Measurements from ENCODE around the gene KCNIP1. TPM values are rescaled to one million over a fixed set of nuclear protein-coding genes. Genes with fewer than 3 reads are reported as not detected.
A peak's percentile ranks its signal among the peaks of the same experiment; 100 is the strongest.

The KCNIP1 gene
- total RNA-seq, 8 experiments from 2014 or later, result 0.80 to 35.0 (median 14.5) TPM; not detected in 2

DNA sequence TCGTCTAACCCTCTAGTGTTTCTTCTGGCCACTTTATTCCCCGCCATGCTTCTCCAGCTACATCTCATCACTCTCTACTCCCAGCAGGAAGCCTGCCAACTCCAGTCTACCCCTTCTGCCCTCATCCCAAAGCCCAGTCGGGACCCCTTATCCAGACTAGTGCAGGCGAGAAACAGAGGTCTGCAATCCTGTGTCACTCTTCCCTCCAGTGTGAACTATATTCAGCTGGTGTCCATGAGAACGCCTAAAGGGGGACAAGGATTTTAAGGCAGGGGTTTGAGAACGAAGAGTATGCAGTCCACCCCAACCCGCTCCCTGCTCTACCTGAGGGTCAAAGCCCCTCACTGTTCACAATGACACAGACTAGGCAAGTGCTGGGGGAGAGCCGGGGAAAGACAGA lies 238.0 kb downstream of the KCNIP1 start:
- 29 to 100% (median 76%) methylated on average over 1 to 6 of the region's 8 CpGs; no CpG with 5 or more reads in 1 of the 10 experiments for WGBS, 10 experiments
- in situ Hi-C loops (cut with MboI; ENCODE audit: low pct_unique_long_range_greater_than_20kb in 2 of 9, low sequenced_read_pairs in 9 of 9, unreplicated experiment in 9 of 9), result loop anchor here in 5 of 9 experiments (25.0 kb wide), 1 partner anchor 596 kb away; no protein-coding TSS in a partner anchor
- ATAC-seq (replicated peaks in 6 of 8), result no peak
- Histone ChIP-seq H3K27ac (no peak overlapping the region), H3K4me3 (no peak overlapping the region), H3K4me1 (replicated peaks in 1 of 2) (peaks cover 10 to 13% of the 10 kb centered on the region in 2 donors)

DNA sequence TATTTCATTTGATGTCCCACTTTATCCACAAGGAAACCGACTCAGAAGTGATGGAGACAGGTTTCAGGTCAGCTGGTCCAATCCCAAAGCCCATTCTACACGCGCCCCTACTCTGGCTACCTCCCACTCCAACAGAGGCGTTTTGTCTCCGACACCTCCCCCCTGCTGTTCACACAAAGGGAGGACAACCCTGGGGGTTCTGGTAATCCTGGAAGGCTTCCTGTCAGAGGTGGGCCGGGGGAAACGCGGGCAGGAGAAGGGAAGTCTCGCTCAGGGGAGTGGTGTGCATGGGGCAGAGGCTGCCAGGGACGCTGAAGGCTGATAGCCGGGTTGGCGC lies 240.0 kb downstream of the KCNIP1 start:
- H3K4me1 ChIP-seq (replicated peaks in 1 of 2), result peaks cover 12 to 22% of the 10 kb centered on the region in 2 donors
- no peak overlapping the region for H3K4me3 ChIP-seq
- no peak for ATAC-seq (replicated peaks in 6 of 8)
- in situ Hi-C loops (cut with MboI; ENCODE audit: low pct_unique_long_range_greater_than_20kb in 2 of 9, low sequenced_read_pairs in 9 of 9, unreplicated experiment in 9 of 9), result loop anchor here in 5 of 9 experiments (25.0 kb wide), 1 partner anchor 593 kb away; no protein-coding TSS in a partner anchor
- WGBS, 10 experiments, result 0 to 90% (median 55%) methylated on average over 1 to 2 of the region's 12 CpGs; no CpG with 5 or more reads in 6 of the 10 experiments
- H3K27ac ChIP-seq, result no peak overlapping the region

DNA sequence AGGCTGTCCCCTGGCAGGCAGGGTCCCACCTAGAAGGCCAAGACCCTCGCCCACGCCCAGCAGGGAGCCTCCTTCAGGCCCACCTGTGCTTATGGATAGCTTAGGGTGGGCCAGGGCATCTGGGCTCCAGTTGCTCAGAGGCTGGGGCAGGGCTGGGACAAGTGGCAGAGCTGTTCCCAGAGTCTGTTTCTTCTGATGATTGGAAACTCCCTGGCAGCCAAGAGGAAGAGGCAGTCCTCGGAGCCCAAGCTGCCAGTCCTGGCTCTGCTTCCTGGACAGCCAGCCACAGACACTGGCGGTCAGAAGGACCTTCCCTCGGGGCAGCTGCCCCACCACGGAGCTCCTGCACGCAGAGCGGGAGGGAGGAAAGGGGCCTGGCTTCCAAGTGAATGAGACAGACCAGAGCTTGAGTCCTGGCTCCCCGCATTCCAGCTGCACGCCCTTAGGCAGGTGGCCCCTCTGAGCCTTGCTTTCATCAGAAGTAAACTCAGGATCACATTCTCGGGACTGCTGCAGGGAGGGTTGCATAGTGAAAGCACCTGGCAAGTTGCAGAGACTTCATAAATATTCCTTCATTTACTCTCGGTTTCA lies 241.8 kb downstream of the KCNIP1 start:
- ATAC-seq (replicated peaks in 6 of 8), result peak in 4 of 8 experiments; percentile 46 to 74 (median 63)
- in situ Hi-C loops (cut with MboI; ENCODE audit: low pct_unique_long_range_greater_than_20kb in 2 of 9, low sequenced_read_pairs in 9 of 9, unreplicated experiment in 9 of 9), result loop anchor here in 5 of 9 experiments (25.0 kb wide), 1 partner anchor 592 kb away; no protein-coding TSS in a partner anchor
- 0 to 50% (median 0%) methylated on average over 1 to 6 of the region's 12 CpGs; no CpG with 5 or more reads in 5 of the 10 experiments for WGBS, 10 experiments
- Histone ChIP-seq H3K4me1 (replicated peaks in 1 of 2) (peaks cover 20 to 29% of the 10 kb centered on the region in 2 donors), H3K4me3 (no peak overlapping the region), H3K27ac (no peak overlapping the region)

DNA sequence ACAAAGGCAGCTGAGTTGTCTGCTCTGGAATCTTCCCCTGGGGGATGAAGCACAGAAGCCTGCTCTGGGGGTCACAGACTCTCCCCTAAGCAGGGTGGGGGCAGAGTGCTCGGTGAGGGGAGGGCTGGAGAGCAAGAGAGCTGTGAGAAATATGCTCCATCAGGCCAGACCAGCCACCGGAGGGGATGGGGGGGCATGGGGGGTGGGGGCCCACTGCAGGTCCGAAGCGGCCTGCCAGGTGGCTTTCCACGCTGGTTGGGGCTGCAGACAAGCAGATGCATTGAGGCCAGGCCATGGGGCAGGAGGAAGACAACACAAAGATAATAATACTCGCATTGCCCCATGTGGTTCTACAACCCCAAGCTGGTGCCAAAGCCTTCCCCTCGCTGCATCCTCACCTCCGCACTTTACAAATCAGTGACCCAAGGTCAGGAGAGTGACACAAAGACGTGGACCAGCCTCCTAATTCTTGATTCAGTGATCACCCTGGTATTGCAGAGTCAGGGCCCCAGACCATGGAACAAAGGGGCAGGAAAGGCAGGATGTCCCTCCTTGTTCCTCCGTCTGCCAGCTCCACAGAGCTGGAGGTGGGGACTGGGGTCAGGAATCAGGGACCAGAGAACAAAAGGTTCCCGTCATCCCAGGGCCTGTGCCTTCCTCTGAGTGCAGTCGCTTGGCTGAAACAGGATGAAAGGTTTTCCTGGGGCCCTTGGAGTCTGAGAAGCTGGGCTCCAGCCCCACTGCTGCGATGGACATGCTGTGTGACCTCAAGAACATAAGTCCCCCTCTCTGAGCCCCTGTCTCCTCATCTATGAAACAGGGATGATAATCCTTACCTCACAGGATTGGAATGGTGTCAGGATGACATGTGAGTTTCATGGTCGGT lies 242.5 kb downstream of the KCNIP1 start:
- H3K27ac ChIP-seq, result no peak overlapping the region
- no peak overlapping the region for H3K4me3 ChIP-seq
- H3K4me1 ChIP-seq (replicated peaks in 1 of 2), result peaks cover 20 to 29% of the 10 kb centered on the region in 2 donors
- in situ Hi-C loops (cut with MboI; ENCODE audit: low pct_unique_long_range_greater_than_20kb in 2 of 9, low sequenced_read_pairs in 9 of 9, unreplicated experiment in 9 of 9), result loop anchor here in 5 of 9 experiments (25.0 kb wide), 1 partner anchor 591 kb away; no protein-coding TSS in a partner anchor
- 40 to 100% (median 70%) methylated on average over 1 to 3 of the region's 14 CpGs; no CpG with 5 or more reads in 3 of the 10 experiments for WGBS, 10 experiments
- ATAC-seq (replicated peaks in 6 of 8), result peak in 3 of 8 experiments; percentile 21 to 49 (median 36)

DNA sequence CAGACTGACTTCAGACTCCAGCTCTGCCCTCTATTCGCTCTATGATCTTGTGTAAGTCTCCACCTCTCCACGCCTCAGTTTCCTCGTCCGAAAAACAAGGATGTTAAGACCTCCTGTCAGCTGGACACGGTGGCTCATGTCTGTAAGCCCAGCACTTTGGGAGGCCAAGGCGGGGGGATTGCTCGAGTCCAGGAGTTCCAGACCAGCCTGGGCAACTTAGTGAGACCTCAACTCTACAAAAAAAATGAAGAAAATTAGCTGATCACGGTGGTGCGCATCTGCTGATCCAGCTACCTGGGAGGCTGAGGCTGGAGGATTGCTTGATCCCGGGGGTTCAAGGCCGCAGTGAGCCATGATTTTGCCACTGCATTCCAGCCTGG lies 243.1 kb downstream of the KCNIP1 start:
- Histone ChIP-seq H3K4me3 (no peak overlapping the region), H3K27ac (no peak overlapping the region), H3K4me1 (replicated peaks in 1 of 2) (peaks cover 20 to 29% of the 10 kb centered on the region in 2 donors)
- no peak for ATAC-seq (replicated peaks in 6 of 8)
- in situ Hi-C loops (cut with MboI; ENCODE audit: low pct_unique_long_range_greater_than_20kb in 2 of 9, low sequenced_read_pairs in 9 of 9, unreplicated experiment in 9 of 9), result loop anchor here in 5 of 9 experiments (25.0 kb wide), 1 partner anchor 590 kb away; no protein-coding TSS in a partner anchor
- 39 to 100% (median 69%) methylated on average over 2 to 6 of the region's 11 CpGs; no CpG with 5 or more reads in 2 of the 10 experiments for WGBS, 10 experiments

DNA sequence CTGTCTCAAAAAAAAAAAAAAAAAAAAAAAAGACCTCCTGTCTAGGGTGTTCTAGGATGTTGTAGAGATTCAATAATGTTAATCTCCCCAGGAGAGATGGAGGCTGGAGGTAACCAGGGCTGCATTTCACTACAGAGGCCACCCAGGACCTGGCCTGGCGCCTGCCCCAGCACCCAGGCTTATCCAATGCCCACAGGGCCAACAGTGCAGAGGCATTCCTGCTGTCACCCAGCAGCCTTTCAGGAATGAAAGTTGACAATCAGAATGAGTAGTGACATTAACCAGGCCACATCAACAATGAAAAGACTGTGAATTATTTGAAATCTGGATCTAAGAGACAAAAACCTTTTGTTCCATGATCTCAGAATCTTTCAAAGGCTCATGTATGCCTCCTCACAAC lies 243.5 kb downstream of the KCNIP1 start:
- peak in 1 of 8 experiments; percentile 20 for ATAC-seq (replicated peaks in 6 of 8)
- in situ Hi-C loops (cut with MboI; ENCODE audit: low pct_unique_long_range_greater_than_20kb in 2 of 9, low sequenced_read_pairs in 9 of 9, unreplicated experiment in 9 of 9), result loop anchor here in 5 of 9 experiments (25.0 kb wide), 1 partner anchor 590 kb away; no protein-coding TSS in a partner anchor
- H3K4me3 ChIP-seq, result no peak overlapping the region
- 83 to 100% methylated on average over 1 of the region's 1 CpG; no CpG with 5 or more reads in 8 of the 10 experiments for WGBS, 10 experiments
- peaks cover 20 to 29% of the 10 kb centered on the region in 2 donors for H3K4me1 ChIP-seq (replicated peaks in 1 of 2)
- no peak overlapping the region for H3K27ac ChIP-seq

DNA sequence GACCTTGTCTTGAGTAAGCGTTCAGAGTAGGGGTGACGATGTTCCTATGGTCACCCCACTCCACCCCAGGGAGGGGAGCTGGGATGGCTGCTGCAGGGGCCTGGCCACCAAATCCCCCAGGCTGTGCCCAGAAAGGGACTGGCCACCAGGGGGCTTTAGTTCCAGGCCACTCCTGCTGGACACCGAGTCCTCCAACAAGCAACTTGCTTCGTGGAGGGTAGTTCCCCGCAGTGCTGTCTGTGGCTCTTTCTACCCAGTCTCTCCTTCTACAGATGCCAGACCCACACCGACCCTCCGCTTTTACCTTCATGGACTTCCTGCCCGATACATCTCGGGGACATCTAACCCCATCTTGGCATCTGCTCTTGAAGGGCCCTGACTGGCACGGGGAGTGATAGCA lies 244.0 kb downstream of the KCNIP1 start:
- 83 to 100% (median 92%) methylated on average over 1 to 5 of the region's 10 CpGs; no CpG with 5 or more reads in 5 of the 10 experiments for WGBS, 10 experiments
- H3K4me3 ChIP-seq, result no peak overlapping the region
- peaks cover 20 to 29% of the 10 kb centered on the region in 2 donors for H3K4me1 ChIP-seq (replicated peaks in 1 of 2)
- H3K27ac ChIP-seq, result no peak overlapping the region
- ATAC-seq (replicated peaks in 6 of 8), result no peak
- in situ Hi-C loops (cut with MboI; ENCODE audit: low pct_unique_long_range_greater_than_20kb in 2 of 9, low sequenced_read_pairs in 9 of 9, unreplicated experiment in 9 of 9), result loop anchor here in 5 of 9 experiments (25.0 kb wide), 1 partner anchor 589 kb away; no protein-coding TSS in a partner anchor

DNA sequence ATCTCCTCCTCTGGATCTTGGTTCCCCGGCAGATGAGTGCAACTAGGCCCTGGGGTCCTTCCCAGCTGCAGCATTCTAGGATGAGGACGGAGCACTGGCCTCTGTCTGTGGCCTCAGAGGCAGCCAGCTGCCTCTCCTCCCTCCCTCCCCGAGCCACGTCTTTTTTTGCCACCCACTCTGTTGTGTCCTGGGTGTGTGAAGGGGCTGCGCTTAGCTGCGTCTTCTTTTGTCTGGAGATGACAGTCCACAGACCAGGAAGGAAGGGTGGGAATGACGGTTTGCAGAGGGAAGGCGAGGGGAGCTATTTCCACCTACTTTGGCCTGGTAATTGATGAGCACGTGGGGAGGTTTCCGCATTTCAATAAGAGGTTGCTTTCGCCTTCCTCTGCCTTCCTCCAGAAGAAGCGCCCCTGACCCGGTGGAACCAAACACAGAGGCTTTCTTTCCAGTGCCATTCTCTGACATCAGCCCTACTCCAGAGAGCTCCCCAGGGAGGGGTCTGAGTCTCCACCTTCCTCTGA lies 245.2 kb downstream of the KCNIP1 start:
- peak in 4 of 8 experiments; percentile 65 to 75 (median 74) for ATAC-seq (replicated peaks in 6 of 8)
- no peak overlapping the region for H3K27ac ChIP-seq
- H3K4me1 ChIP-seq (replicated peaks in 1 of 2), result peaks cover 20 to 29% of the 10 kb centered on the region in 2 donors
- in situ Hi-C loops (cut with MboI; ENCODE audit: low pct_unique_long_range_greater_than_20kb in 2 of 9, low sequenced_read_pairs in 9 of 9, unreplicated experiment in 9 of 9), result loop anchor here in 5 of 9 experiments (25.0 kb wide), 1 partner anchor 588 kb away; no protein-coding TSS in a partner anchor
- 37 to 100% (median 54%) methylated on average over 1 to 6 of the region's 13 CpGs; no CpG with 5 or more reads in 4 of the 10 experiments for WGBS, 10 experiments
- H3K4me3 ChIP-seq, result no peak overlapping the region

DNA sequence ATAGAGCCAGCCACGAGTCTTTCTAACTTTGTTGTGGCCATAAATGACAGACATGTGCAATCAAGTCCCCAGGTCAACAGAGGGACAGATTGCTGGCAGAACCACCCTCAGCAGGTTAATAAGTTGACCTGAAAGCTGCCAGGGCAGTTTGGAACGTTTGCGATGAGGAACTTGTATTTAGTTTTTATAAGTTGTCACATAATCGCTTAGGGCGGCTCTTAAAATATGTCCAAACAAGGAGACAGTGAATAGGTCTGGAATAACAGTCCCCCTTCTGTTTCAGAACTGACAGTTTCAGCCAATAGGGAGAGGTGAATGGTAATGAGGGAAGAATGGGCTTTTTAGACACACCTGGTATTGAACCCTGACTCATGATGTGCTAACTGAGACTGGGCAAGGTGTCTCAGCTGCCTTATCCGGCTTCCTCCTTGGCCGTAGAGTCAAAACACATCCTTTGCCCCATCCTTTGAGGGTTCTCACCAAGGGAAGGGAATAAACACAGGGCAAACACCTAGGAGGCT lies 246.2 kb downstream of the KCNIP1 start:
- no peak overlapping the region for H3K4me3 ChIP-seq
- in situ Hi-C loops (cut with MboI; ENCODE audit: low pct_unique_long_range_greater_than_20kb in 2 of 9, low sequenced_read_pairs in 9 of 9, unreplicated experiment in 9 of 9), result loop anchor here in 5 of 9 experiments (25.0 kb wide), 1 partner anchor 587 kb away; no protein-coding TSS in a partner anchor
- WGBS, 10 experiments, result 0 to 90% (median 78%) methylated on average over 3 to 7 of the region's 7 CpGs; no CpG with 5 or more reads in 3 of the 10 experiments

DNA sequence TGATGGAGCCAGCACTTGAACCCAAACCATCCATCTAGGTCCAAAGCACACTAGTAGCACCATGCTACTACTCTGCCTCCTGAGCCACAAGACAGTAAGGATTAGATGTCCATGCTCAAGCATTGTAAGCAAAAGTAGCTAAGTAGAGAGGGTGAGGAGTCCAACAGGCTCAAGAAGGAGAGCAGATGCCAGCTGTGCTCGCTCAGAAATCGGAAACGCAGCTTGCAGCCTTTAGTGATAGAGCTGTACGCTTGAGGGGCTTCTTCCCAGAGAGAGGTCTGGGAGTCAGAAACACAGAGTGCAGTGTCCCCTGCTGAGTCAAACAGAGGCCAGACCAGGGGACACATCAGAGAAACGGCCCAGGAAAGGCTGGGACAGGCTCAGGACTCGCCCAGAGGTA lies 247.0 kb downstream of the KCNIP1 start:
- Histone ChIP-seq H3K4me3 (no peak overlapping the region), H3K27ac (no peak overlapping the region), H3K4me1 (replicated peaks in 1 of 2) (peaks cover 17 to 26% of the 10 kb centered on the region in 2 donors)
- 20 to 93% (median 53%) methylated on average over 2 to 5 of the region's 6 CpGs; no CpG with 5 or more reads in 4 of the 10 experiments for WGBS, 10 experiments
- no peak for ATAC-seq (replicated peaks in 6 of 8)
- in situ Hi-C loops (cut with MboI; ENCODE audit: low pct_unique_long_range_greater_than_20kb in 2 of 9, low sequenced_read_pairs in 9 of 9, unreplicated experiment in 9 of 9), result no loop called here

More for the DNA sequence above, 246.2 kb downstream of the KCNIP1 start:
- Histone ChIP-seq H3K27ac (no peak overlapping the region), H3K4me1 (replicated peaks in 1 of 2) (peaks cover 20 to 29% of the 10 kb centered on the region in 2 donors)
- no peak for ATAC-seq (replicated peaks in 6 of 8)

DNA sequence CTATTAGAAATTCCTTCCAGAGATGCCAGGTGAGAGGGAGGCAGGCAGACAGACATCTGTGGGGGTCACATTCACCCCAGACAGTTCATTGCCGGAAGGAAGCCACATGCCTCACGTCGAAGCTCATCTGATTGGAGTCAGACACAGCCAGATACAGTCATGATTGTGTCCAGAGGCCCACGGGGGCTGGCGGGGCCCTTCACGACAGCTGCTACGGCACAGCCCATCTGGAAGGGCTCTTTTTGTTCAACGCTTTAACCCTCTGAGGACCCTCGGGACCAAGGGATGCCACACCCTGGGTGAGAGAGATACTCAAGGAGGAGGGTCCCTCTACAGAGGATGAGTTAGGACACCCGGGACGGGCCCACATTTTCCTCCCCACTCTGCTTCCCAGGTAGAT lies 247.8 kb downstream of the KCNIP1 start:
- peaks cover 10 to 18% of the 10 kb centered on the region in 2 donors for H3K4me1 ChIP-seq (replicated peaks in 1 of 2)
- H3K27ac ChIP-seq, result no peak overlapping the region
- no peak for ATAC-seq (replicated peaks in 6 of 8)
- no peak overlapping the region for H3K4me3 ChIP-seq
- in situ Hi-C loops (cut with MboI; ENCODE audit: low pct_unique_long_range_greater_than_20kb in 2 of 9, low sequenced_read_pairs in 9 of 9, unreplicated experiment in 9 of 9), result no loop called here
- 21 to 100% (median 85%) methylated on average over 2 to 5 of the region's 11 CpGs; no CpG with 5 or more reads in 6 of the 10 experiments for WGBS, 10 experiments

Measured in motor neuron (in vitro differentiated cells).